D341Med (cell line): ENCODE measurements around the gene PLSCR3.

ENCODE experiments used
- DNase-seq: peaks from one replicate; pipeline ENCODE4 v3.0.0; 2012; ENCODE audit warnings: low spot score

PLSCR3 gene

GRCh38 chr17:7426203-7426863 lies 32.0 kb upstream of the PLSCR3 start:
- DNase-seq, result no peak

DNA sequence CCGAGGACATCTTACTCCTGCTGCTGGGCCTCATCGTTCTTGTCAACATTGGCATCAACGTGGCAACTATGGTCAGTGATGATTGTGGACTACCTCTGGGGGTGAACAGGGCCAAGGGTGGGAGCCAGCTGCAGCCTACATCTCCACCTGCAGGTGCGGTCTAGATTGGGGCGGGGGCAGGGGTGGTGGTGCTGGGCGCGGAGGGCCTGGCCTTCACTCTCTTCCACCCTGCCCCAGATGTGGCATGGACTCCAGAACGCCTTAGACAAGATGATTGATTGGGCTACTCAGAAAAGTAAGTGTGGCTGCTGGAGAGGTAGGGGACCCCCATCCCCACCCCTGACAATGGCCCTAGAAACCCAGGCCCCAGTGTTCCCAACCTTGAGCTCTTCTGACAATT lies 31.4 kb upstream of the PLSCR3 start:
- DNase-seq, result no peak

DNA sequence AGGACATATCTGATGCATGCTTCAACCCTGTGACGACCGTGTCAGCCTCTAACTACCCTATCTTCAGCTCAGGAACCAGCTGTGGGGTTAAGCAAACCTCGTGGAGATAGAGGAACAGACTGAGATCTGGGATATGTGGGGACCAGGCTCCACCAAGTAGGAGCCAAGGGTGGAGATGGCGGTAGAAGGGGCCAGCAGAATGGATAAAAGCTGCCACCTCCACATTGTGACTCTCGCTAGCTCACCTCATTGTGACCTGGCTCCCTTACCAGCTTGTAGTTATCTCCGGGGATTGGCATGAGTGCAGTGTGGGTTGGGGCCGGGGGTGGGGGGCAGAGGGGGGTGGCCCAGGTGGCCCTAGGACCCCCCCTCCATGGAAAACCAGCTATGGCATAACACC lies 31.0 kb upstream of the PLSCR3 start, which contains the start of gene SPEM2:
Gene SPEM2, plus strand, starts transcription at position 301 of the 400 bp plus-strand sequence. Its CDS starts 73 bp downstream, at position 374.
- no peak for DNase-seq

- DNase-seq, result no peak
Measured at GRCh38 chr17:7423679-7424078, 29.4 kb upstream of the PLSCR3 start.

GRCh38 chr17:7421186-7421585 lies 26.9 kb upstream of the PLSCR3 start:
- no peak for DNase-seq

- no peak for DNase-seq
Measured at GRCh38 chr17:7419819-7420610, 25.7 kb upstream of the PLSCR3 start, which contains the start of gene SPEM1. SPEM1 (plus strand) TSS chr17:7420324; CDS start chr17:7420385, 61 bp downstream.

DNA sequence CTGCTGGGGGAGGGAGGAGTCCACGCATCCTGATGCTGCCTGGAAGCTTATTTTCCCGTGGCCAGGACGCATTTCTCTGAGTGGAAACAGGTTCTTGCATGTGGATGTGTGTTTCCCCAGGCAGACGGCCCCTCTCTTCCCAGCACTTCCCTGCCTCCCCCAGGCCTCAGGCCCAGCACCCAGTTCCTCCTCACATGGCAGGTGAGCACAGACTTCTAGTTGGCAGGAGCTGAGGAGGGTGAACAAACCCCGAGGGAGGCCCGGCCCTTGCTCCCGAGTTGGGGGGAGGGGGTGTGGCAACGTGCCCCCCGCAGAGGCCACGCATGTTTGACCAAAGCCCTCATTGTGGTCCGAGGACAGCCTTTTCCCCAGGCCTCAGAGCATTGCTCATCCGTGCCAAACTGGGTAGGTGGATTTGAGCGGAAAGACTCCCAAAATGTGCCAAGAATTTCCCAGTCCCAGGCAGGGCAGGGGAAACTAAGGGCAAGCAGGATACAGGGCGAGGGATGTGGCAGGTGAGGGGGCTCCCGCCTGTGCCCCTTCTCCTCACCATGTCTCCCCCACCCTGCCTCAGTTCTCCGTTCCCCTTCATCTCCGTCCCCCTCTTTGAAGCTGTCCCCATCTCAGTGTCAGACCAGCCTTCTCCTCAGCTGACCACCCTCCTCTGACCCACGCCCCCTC lies 24.3 kb upstream of the PLSCR3 start:
- no peak for DNase-seq

DNA sequence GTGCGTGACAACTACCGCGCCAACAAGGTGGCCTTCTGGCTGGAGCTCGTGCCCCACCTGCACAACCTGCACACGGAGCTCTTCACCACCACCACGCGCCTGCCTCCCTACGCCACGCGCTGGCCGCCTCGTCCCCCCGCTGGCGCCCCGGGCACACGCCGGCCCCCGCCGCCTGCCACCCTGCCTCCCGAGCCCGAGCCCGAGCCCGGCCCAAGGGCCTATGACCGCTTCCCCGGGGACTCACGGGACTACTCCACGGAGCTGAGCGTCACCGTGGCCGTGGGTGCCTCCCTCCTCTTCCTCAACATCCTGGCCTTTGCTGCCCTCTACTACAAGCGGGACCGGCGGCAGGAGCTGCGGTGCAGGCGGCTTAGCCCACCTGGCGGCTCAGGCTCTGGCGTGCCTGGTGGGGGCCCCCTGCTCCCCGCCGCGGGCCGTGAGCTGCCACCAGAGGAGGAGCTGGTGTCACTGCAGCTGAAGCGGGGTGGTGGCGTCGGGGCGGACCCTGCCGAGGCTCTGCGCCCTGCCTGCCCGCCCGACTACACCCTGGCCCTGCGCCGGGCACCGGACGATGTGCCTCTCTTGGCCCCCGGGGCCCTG lies 22.8 kb upstream of the PLSCR3 start:
- DNase-seq, result no peak

- no peak for DNase-seq
Measured at GRCh38 chr17:7416323-7416722, 22.0 kb upstream of the PLSCR3 start.

DNA sequence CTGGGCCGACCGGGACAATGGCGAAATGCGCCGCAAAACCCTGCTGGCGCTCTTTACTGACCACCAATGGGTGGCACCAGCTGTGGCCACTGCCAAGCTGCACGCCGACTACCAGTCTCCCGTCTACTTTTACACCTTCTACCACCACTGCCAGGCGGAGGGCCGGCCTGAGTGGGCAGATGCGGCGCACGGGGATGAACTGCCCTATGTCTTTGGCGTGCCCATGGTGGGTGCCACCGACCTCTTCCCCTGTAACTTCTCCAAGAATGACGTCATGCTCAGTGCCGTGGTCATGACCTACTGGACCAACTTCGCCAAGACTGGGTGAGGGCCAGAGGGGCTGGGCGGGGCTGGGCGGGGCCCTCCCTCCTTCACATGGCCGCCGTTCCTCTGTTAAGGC lies 21.5 kb upstream of the PLSCR3 start:
- DNase-seq, result no peak

- no peak for DNase-seq
Measured at GRCh38 chr17:7414837-7415236, 20.5 kb upstream of the PLSCR3 start.

DNA sequence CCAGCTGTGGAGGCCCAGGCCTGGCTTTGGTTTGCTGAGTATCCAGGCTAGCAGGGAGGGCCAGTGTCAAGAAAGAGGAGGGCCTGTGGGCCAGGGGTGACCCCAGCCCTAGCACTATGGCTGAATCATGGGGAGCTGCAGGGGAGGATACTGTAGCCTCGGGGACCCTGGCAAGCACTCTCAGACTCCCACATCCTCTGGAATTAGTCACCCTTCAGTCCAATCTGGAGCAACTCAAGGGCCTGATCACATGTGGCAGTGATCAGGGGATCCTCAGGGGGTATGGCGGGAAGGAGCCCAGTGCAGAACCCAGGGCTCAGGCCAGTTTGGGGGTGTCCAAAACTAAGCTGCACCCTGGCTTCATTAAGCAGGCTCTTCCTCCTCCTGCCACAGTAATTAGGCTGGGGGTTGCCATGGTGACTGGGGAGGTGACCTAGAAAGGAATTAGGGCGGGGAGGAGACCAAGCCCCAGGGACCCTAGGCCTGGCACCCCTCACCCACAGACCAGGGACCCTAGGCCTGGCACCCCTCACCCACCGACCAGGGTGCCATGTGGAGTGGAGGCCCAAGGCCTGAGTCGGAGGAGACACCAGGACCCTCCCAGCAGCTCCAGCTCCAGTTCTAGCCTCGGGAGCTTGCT lies 19.1 kb upstream of the PLSCR3 start:
- no peak for DNase-seq

DNA sequence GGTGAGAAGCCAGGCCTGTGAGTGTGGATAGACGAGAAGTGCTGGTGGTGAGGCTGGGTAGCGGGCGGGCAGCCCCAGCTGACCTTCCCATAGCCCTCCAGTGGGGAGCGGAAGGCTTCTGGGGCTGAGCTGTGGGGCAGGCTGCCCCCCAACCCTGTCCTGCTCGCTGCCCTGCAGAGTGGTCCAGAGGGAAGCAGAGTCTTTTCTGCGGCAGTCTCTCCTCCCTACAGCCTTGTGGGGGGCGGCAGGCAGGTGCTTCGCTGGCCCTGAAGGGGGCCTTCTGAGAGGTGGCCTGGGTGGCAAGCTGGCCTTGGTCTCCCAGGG lies 17.1 kb upstream of the PLSCR3 start:
- DNase-seq, result no peak

GRCh38 chr17:7410634-7411426 lies 16.5 kb upstream of the PLSCR3 start:
- DNase-seq, result no peak

DNA sequence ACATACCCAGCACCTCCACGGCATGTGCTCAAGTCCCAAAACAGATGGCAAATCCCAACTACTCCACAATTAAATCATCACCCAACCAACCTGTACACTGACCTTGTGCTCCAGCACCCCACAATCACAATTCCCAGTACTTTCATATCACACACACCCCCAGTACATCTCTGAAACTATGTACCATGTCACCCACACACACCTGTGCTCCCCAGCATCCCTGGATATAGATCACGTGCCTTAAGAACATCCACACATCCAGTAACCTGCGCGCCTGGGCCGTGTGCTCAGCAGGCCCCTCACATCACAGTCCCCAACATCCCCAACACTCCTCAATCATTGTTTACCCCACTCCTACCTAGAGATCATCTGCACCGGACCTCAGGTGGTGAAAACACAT lies 15.4 kb upstream of the PLSCR3 start:
- no peak for DNase-seq

DNA sequence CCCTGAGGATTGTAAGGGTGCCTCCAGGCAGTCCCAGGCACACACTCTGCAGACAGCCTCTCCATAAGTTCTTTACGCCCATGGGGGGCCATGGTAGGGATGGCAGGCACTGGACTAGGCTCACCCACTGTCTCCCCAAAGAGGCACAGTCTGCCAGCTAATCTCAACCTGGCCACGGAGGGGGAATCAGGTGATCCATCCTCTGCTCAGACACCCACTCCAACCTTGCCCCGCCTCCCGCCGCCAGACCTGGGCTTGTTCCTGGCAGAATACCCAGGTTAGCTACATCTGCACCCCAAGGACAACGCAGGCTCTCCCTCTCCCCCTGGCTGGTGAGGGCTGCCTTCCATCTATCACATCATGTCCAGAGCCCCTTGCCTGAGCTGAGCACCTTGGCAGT lies 14.5 kb upstream of the PLSCR3 start:
- DNase-seq, result no peak

DNA sequence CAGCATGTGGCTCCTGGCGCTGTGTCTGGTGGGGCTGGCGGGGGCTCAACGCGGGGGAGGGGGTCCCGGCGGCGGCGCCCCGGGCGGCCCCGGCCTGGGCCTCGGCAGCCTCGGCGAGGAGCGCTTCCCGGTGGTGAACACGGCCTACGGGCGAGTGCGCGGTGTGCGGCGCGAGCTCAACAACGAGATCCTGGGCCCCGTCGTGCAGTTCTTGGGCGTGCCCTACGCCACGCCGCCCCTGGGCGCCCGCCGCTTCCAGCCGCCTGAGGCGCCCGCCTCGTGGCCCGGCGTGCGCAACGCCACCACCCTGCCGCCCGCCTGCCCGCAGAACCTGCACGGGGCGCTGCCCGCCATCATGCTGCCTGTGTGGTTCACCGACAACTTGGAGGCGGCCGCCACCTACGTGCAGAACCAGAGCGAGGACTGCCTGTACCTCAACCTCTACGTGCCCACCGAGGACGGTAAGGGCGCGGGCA lies 14.0 kb upstream of the PLSCR3 start:
- DNase-seq, result no peak

- DNase-seq, result no peak
Measured at GRCh38 chr17:7407485-7408251, 13.3 kb upstream of the PLSCR3 start, which contains the start of gene NLGN2. NLGN2 (plus strand) TSS chr17:7407845; CDS start chr17:7408256, 411 bp downstream.

GRCh38 chr17:7407082-7407481 lies 12.8 kb upstream of the PLSCR3 start:
- no peak for DNase-seq

DNA sequence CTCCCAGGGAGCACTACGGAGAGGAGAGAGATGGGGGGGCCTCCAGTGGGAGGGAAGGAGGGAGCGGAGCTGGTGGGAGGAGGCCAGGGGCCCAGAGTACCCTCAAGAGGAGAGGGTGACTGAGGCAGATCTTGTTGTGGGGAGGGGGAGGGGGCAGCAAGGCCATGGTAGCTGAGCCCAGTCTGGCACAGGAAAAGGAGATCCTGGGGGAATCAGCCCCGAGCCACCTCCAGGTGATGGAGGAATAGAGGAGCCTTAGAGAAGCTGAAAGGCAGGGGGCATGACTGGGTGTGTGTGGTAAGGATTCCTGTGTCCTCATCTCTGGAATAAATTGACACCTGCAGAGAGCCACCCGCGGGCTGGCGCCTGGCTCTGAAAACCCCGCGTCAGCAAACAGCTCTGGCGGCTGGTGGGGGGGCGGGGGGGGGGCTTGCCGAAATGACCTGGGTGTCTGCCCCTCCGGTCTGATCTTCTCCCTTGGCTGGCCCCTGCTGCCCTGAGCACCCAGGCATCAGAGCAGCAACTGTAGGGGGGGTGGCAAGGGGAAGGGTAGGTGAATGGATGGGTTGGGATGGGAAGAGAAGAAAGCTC lies 12.0 kb upstream of the PLSCR3 start:
- no peak for DNase-seq
